Mucosa of rectum (tissue), 2 donors: ENCODE measurements around the gene POLR3H.
A peak's percentile ranks its signal among the peaks of the same experiment; 100 is the strongest.

ENCODE experiments used
- H3K27ac ChIP-seq, 2 donors: one replicate each; pipeline ENCODE4 v1.7.0; 2013; ENCODE audit warnings: inconsistent platforms in 2 of 2, low read depth in 2 of 2, low read length in 2 of 2
- H3K27me3 ChIP-seq, 2 donors: one replicate each; pipeline ENCODE4 v1.7.0; 2013; ENCODE audit warnings: low read length in 2 of 2; ENCODE audit not compliant: control insufficient read depth in 2 of 2, insufficient read depth in 2 of 2
- H3K36me3 ChIP-seq, 2 donors: one replicate each; pipeline ENCODE4 v1.7.0; 2013; ENCODE audit warnings: low read length in 2 of 2; ENCODE audit not compliant: control insufficient read depth in 2 of 2, insufficient read depth in 2 of 2
- H3K4me1 ChIP-seq, 2 donors: one replicate each; pipeline ENCODE4 v1.7.0; 2013; ENCODE audit warnings: low read length in 2 of 2, mild to moderate bottlenecking in 1 of 2; ENCODE audit not compliant: control insufficient read depth in 2 of 2, insufficient read depth in 2 of 2
- H3K4me3 ChIP-seq, 2 donors: one replicate each; pipeline ENCODE4 v1.7.0; 2013; ENCODE audit warnings: low read length in 2 of 2
- H3K9ac ChIP-seq, 2 donors: one replicate each; pipeline ENCODE4 v1.7.0; 2013; ENCODE audit warnings: low read length in 2 of 2, low read depth in 1 of 2, mild to moderate bottlenecking in 1 of 2
- H3K9me3 ChIP-seq, 2 donors: one replicate each; pipeline ENCODE4 v1.7.0; 2013; ENCODE audit warnings: low read length in 2 of 2; ENCODE audit not compliant: control insufficient read depth in 2 of 2
- donor health status: healthy.
- donor health status: Normal muscosa, but diverticular disease.

POLR3H gene

DNA sequence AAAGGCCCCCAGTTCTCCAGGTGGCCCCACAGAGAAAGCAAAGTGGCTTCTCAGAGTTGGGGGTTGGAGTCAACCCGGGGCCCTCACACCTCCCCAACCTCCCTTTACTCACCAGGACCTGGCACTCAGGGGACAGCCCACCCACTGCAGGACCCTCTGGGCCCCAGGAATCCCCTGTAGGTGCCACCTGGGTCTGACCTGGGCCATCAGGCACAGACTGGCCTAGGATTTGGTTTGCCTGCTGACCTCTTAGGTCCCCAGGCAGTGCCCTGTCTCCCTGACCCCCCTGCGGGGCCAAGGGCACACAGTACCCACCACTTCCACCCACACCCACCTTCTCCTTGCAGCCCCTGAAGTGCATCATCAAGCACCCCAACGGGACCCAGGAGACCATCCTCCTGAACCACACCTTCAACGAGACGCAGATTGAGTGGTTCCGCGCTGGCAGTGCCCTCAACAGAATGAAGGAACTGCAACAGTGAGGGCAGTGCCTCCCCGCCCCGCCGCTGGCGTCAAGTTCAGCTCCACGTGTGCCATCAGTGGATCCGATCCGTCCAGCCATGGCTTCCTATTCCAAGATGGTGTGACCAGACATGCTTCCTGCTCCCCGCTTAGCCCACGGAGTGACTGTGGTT, 16.0 kb downstream of the POLR3H start:
- Histone ChIP-seq H3K4me3 (no peak overlapping the region), H3K27me3 (no peaks in the 10 kb centered on the region), H3K9me3 (no peaks in the 10 kb centered on the region), H3K36me3 (peaks cover 80 to 82% of the 10 kb centered on the region in 2 donors), H3K27ac (no peak overlapping the region), H3K4me1 (peaks cover 15 to 17% of the 10 kb centered on the region in 2 donors), H3K9ac (no peak overlapping the region)

DNA sequence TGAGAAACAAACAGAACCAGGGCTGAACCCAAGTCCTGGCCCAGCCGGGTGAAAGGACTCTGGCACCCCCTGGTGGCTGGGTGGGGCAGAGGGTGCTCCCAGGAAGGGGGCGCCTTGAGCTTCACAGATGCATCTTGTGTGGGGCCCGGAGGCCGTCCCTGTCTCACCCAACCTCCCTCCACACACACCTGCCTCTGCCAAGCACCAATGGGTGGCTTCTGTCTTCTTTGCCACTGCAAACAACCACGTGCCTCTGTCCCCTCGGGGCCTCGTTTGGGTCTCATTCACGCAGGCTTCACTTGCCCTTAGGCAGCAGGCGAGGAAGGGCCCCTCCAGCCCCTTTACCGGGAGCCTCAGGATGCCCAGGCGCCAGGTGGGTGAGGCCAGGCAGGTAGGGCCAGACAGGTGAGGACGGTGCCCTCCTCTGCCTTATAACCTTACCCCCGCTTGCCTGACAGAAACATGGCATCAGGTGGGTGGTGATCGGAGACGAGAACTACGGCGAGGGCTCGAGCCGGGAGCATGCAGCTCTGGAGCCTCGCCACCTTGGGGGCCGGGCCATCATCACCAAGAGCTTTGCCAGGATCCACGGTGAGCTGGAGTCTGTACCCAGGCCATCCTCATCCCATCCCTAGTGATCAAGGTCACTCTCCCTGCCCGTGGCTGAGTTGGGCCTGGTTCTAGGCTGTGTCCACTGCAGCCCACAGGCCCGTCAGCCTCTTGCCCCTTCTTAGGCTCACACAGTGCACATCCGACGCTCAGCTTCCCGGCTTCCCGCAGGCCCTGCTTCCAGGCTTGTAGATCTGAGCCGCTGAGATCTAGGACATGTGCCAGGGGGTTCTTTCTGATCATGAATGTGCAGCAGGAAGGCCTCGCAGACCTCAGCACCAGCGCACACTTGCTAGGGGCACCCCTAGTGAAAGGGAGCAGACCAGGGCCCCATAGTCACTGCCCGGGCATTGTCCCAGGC, 17.2 kb downstream of the POLR3H start:
- Histone ChIP-seq H3K9me3 (no peaks in the 10 kb centered on the region), H3K9ac (no peak overlapping the region), H3K27ac (no peak overlapping the region), H3K27me3 (no peaks in the 10 kb centered on the region), H3K4me1 (peaks cover 15 to 17% of the 10 kb centered on the region in 2 donors), H3K36me3 (peaks cover 87% of the 10 kb centered on the region in 2 donors), H3K4me3 (no peak overlapping the region)

- Histone ChIP-seq H3K9me3 (no peaks in the 10 kb centered on the region), H3K9ac (no peak overlapping the region), H3K36me3 (peaks cover 81 to 84% of the 10 kb centered on the region in 2 donors), H3K4me1 (peaks cover 15 to 17% of the 10 kb centered on the region in 2 donors), H3K27ac (no peak overlapping the region), H3K27me3 (no peaks in the 10 kb centered on the region), H3K4me3 (no peak overlapping the region)
Observed at GRCh38 chr22:41526226-41526829, 17.9 kb downstream of the POLR3H start.

DNA sequence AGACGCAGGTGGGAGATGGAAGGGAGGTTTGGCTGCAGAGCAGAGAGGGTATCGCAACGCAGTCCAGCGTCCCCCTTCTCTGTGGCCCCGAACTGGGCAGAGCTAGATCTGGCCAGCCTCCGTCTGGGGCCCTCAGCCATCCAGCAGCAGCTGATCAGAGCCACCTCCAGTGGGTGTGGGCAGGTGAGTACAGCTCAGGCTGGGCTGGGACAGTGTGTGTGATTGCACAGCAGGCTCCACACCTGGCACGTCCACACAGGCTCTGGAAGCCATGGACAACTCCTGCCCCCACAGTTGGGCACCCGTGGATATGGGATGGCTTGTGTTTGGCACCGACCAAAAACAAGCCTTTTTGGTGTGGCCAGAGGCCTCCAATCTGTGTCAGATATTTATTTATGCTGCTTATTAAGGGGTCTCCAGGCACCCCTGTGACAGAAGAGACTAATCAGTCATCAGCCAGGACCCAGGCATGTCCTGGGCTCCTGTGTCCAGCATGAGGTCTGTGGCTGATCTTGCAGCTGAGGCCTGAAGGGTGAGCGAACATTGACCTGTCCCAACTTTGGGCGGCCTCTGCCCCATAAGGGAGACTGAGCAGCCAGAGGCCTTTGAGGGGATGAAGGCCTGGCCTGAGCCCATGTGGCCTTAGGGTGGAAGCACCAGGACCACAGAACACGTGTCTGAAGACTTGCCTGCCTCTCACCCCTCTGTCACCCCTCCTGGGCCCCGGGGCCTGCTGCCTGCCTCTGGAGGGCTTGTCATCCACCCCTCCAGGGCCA, 18.6 kb downstream of the POLR3H start:
- peak overlapping the region; percentile 66 to 79 for H3K27ac ChIP-seq
- no peaks in the 10 kb centered on the region for H3K27me3 ChIP-seq
- peaks cover 77 to 81% of the 10 kb centered on the region in 2 donors for H3K36me3 ChIP-seq
- peaks cover 15 to 17% of the 10 kb centered on the region in 2 donors for H3K4me1 ChIP-seq
- no peaks in the 10 kb centered on the region for H3K9me3 ChIP-seq
- no peak overlapping the region for H3K4me3 ChIP-seq
- no peak overlapping the region for H3K9ac ChIP-seq

DNA sequence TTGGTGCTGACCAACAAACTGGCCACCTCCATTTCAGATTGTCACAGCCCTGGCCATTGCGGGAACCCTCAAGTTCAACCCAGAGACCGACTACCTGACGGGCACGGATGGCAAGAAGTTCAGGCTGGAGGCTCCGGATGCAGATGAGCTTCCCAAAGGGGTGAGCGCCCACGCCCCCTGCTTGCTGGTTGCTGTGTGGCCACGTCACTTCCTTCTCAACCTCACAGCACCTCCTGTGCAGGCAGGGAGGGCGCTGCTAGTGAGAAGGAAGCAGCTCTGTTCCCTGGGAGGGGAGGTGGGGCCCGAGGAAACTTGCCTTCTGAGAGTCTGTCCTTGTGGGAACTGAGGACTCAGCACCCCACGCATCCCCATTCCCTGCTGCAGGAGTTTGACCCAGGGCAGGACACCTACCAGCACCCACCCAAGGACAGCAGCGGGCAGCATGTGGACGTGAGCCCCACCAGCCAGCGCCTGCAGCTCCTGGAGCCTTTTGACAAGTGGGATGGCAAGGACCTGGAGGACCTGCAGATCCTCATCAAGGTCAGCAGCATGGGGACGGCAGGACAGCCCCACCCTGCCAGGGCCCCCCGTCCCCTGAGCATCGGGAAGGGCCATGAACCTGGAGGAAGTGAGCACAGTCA, 19.3 kb downstream of the POLR3H start:
- Histone ChIP-seq H3K27me3 (no peaks in the 10 kb centered on the region), H3K9ac (peak overlapping the region in 1 of 2 donors; percentile 47), H3K4me3 (no peak overlapping the region), H3K27ac (peak overlapping the region; percentile 66 to 79), H3K36me3 (peaks cover 74 to 79% of the 10 kb centered on the region in 2 donors), H3K9me3 (no peaks in the 10 kb centered on the region), H3K4me1 (peaks cover 15 to 17% of the 10 kb centered on the region in 2 donors)

DNA sequence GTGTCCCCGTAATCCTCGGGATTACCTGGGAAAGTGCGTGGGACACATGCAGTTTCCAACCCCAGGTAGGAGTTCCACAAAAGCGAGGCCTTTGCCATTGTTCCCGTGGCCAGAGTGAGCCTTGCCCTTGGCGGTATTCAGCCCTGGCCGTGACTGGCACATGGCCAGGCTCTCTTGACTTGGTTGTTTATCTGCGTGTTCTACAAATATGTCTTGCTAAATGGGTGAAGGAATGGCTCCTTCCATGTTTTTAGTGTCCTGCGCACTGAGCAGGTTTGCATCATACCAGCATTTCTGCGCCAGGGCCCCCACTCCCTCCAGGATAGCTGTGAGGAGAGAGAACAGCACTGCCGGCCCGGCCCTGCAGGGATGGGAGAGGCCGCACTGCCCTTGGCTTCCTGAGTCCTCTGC, 20.0 kb downstream of the POLR3H start:
- peak overlapping the region; percentile 66 to 79 for H3K27ac ChIP-seq
- H3K4me1 ChIP-seq = peaks cover 15 to 17% of the 10 kb centered on the region in 2 donors
- H3K36me3 ChIP-seq = peaks cover 76 to 79% of the 10 kb centered on the region in 2 donors
- H3K27me3 ChIP-seq = no peaks in the 10 kb centered on the region
- H3K4me3 ChIP-seq = no peak overlapping the region
- peak overlapping the region in 1 of 2 donors; percentile 47 for H3K9ac ChIP-seq
- H3K9me3 ChIP-seq = no peaks in the 10 kb centered on the region

GRCh38 chr22:41523464-41524221, 20.6 kb downstream of the POLR3H start:
- Histone ChIP-seq H3K9me3 (no peaks in the 10 kb centered on the region), H3K36me3 (peaks cover 74 to 79% of the 10 kb centered on the region in 2 donors), H3K9ac (peak overlapping the region in 1 of 2 donors; percentile 27), H3K27me3 (no peaks in the 10 kb centered on the region), H3K4me1 (peaks cover 15 to 17% of the 10 kb centered on the region in 2 donors), H3K27ac (peak overlapping the region; percentile 66 to 79), H3K4me3 (no peak overlapping the region)

DNA sequence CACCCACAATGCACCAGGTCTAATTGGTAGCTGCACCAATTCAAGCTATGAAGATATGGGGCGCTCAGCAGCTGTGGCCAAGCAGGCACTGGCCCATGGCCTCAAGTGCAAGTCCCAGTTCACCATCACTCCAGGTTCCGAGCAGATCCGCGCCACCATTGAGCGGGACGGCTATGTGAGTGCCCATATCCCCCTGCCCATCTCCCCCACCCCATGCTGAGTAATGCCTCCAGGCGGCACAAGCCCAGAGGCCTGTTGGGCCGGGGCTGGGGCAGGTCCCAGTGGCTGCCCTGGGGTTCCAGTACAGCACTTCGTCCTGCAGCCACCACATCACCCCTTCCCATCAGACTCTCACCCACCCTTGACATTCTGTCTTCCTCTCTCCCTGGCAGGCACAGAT, 21.5 kb downstream of the POLR3H start:
- H3K27me3 ChIP-seq = no peaks in the 10 kb centered on the region
- peak overlapping the region in 1 of 2 donors; percentile 79 for H3K27ac ChIP-seq
- H3K4me3 ChIP-seq = no peak overlapping the region
- no peaks in the 10 kb centered on the region for H3K9me3 ChIP-seq
- peaks cover 73 to 76% of the 10 kb centered on the region in 2 donors for H3K36me3 ChIP-seq
- peaks cover 15 to 17% of the 10 kb centered on the region in 2 donors for H3K4me1 ChIP-seq
- no peak overlapping the region for H3K9ac ChIP-seq

DNA sequence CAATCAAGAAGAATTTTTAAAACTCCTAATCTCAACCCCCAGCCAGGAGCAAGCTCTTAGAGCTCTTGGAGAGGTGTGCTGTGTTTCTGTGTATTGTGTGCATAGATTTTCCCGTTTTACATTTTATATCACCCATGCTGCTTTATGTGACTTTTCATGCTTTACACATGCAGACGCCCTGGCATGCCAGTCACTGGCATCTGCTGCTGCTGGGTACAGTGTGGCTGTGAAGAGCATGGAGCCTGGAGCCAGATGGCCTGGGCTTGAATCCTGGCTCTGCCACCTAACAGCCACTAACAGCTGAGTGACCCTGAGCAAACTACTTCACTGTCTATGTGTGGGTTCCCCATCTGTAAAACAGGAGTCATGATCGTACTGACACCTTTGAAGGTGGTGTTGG, 23.1 kb downstream of the POLR3H start:
- no peak overlapping the region for H3K27ac ChIP-seq
- H3K9ac ChIP-seq = no peak overlapping the region
- peaks cover 13 to 15% of the 10 kb centered on the region in 2 donors for H3K4me1 ChIP-seq
- H3K4me3 ChIP-seq = no peak overlapping the region
- H3K27me3 ChIP-seq = no peaks in the 10 kb centered on the region
- no peaks in the 10 kb centered on the region for H3K9me3 ChIP-seq
- peaks cover 68 to 69% of the 10 kb centered on the region in 2 donors for H3K36me3 ChIP-seq
